HEK293 (cell line): ENCODE measurements around the gene PPM1E.

ENCODE experiments used
- CTCF ChIA-PET: fragments of 350-600 bp; formaldehyde crosslinking; extraction: SDS; loops from one replicate; lab custom pipeline; 2021; ENCODE audit warnings: antibody characterized with exemption; lab: Yijun Ruan, JAX
- POLR2A ChIA-PET: fragments of 300-600 bp; formaldehyde crosslinking; extraction: SDS; loops from one replicate; lab custom pipeline; 2020; ENCODE audit warnings: antibody characterized with exemption, inconsistent platforms; lab: Yijun Ruan, JAX
- H3K27ac ChIP-seq: fragments of 200-500 bp; sonication (Bioruptor generic); 2 replicates; pipeline ENCODE4 v1.5.1; 2014; ENCODE audit warnings: low read depth, low read length, control low read depth, inconsistent platforms; ENCODE audit errors: extremely low read depth
- H3K36me3 ChIP-seq, 2 experiments: fragments of 200-500 bp in 1 of 2; sonication (Bioruptor generic) in 1 of 2; 1 replicate in 1 of 2; 2 replicates in 1 of 2; pipeline ENCODE4 v1.5.1; 2014 to 2017; ENCODE audit warnings: inconsistent platforms in 2 of 2, low read length in 2 of 2; ENCODE audit not compliant: control insufficient read depth in 2 of 2, insufficient read depth in 1 of 2
- H3K4me1 ChIP-seq: fragments of 200-500 bp; sonication (Bioruptor generic); 2 replicates; pipeline ENCODE4 v1.5.1; 2014; ENCODE audit warnings: mild to moderate bottlenecking, low read length, inconsistent platforms; ENCODE audit not compliant: control insufficient read depth, insufficient read depth
- H3K4me3 ChIP-seq: 2 replicates; pipeline ENCODE4 v1.5.1; 2011; ENCODE audit warnings: low read depth, mild to moderate bottlenecking, control low read depth, low read length, moderate library complexity
- H3K9me3 ChIP-seq: fragments of 200-500 bp; sonication (Bioruptor generic); 2 replicates; pipeline ENCODE4 v1.5.1; 2014; ENCODE audit warnings: low read depth, low read length, inconsistent platforms; ENCODE audit not compliant: control insufficient read depth, insufficient read depth
- GFI1B ChIP-seq: fragments of 450-650 bp; formaldehyde crosslinking; IDR thresholded peaks from 2 replicates; pipeline ENCODE4 v1.5.1; 2016; ENCODE audit warnings: missing biosample characterization, missing genetic modification characterization
- GLI2 ChIP-seq: fragments of 450-650 bp; formaldehyde crosslinking; IDR thresholded peaks from 2 replicates; pipeline ENCODE4; 2017; ENCODE audit warnings: missing biosample characterization, missing genetic modification characterization, low read depth, borderline replicate concordance
- PRDM1 ChIP-seq: fragments of 450-650 bp; formaldehyde crosslinking; IDR thresholded peaks from 2 replicates; pipeline ENCODE4; 2016; ENCODE audit warnings: missing biosample characterization, missing genetic modification characterization
- SP2 ChIP-seq: fragments of 450-650 bp; formaldehyde crosslinking; IDR thresholded peaks from 2 replicates; pipeline ENCODE4 v1.5.1; 2016; ENCODE audit warnings: missing biosample characterization, missing genetic modification characterization
- ZBTB10 ChIP-seq: fragments of 450-650 bp; formaldehyde crosslinking; IDR thresholded peaks from 2 replicates; pipeline ENCODE4 v1.5.1; 2016; ENCODE audit warnings: missing biosample characterization, missing genetic modification characterization
- ZFHX2 ChIP-seq: fragments of 450-650 bp; formaldehyde crosslinking; conservative IDR thresholded peaks from 2 replicates; pipeline ENCODE4 v1.5.1; 2016; ENCODE audit warnings: missing biosample characterization, missing genetic modification characterization
- ZFP3 ChIP-seq: fragments of 450-650 bp; formaldehyde crosslinking; IDR thresholded peaks from 2 replicates; pipeline ENCODE4 v1.5.1; 2016; ENCODE audit warnings: low read depth, missing biosample characterization, missing genetic modification characterization
- ZFP69B ChIP-seq: fragments of 450-650 bp; formaldehyde crosslinking; IDR thresholded peaks from 2 replicates; pipeline ENCODE4 v1.5.1; 2016; ENCODE audit warnings: missing biosample characterization, missing genetic modification characterization
- ZNF138 ChIP-seq: fragments of 450-650 bp; formaldehyde crosslinking; IDR thresholded peaks from 2 replicates; pipeline ENCODE4 v1.5.1; 2016; ENCODE audit warnings: missing biosample characterization, missing genetic modification characterization, borderline replicate concordance
- ZNF354C ChIP-seq: fragments of 450-650 bp; formaldehyde crosslinking; IDR thresholded peaks from 2 replicates; pipeline ENCODE4 v1.5.1; 2016; ENCODE audit warnings: missing biosample characterization, missing genetic modification characterization, low read depth, borderline replicate concordance
- ZNF423 ChIP-seq: fragments of 450-650 bp; formaldehyde crosslinking; IDR thresholded peaks from 2 replicates; pipeline ENCODE4 v1.5.1; 2016; ENCODE audit warnings: missing biosample characterization, missing genetic modification characterization
- ZNF518A ChIP-seq: fragments of 450-650 bp; formaldehyde crosslinking; conservative IDR thresholded peaks from 2 replicates; pipeline ENCODE4 v1.5.1; 2016; ENCODE audit warnings: low read depth, missing biosample characterization, missing genetic modification characterization
- ZNF621 ChIP-seq: fragments of 450-650 bp; formaldehyde crosslinking; IDR thresholded peaks from 2 replicates; pipeline ENCODE4 v1.5.1; 2017; ENCODE audit warnings: missing biosample characterization, missing genetic modification characterization
- ZNF768 ChIP-seq: fragments of 450-650 bp; formaldehyde crosslinking; IDR thresholded peaks from 2 replicates; pipeline ENCODE4 v1.5.1; 2018; ENCODE audit warnings: missing biosample characterization, mild to moderate bottlenecking, missing genetic modification characterization
- ZNF777 ChIP-seq: fragments of 450-650 bp; formaldehyde crosslinking; IDR thresholded peaks from 2 replicates; pipeline ENCODE4 v1.5.1; 2017; ENCODE audit warnings: missing biosample characterization, missing genetic modification characterization, borderline replicate concordance
- TF ChIP-seq, protein P1 (sequence below): fragments of 450-650 bp; formaldehyde crosslinking; IDR thresholded peaks from 2 replicates; pipeline ENCODE4 v1.5.1; 2016; ENCODE audit warnings: missing biosample characterization, missing genetic modification characterization
- TF ChIP-seq, protein P2 (sequence below): fragments of 450-650 bp; formaldehyde crosslinking; IDR thresholded peaks from 2 replicates; pipeline ENCODE4 v1.5.1; 2017; ENCODE audit warnings: missing biosample characterization, mild to moderate bottlenecking, missing genetic modification characterization, moderate library complexity
- TF ChIP-seq, protein P3 (sequence below): fragments of 450-650 bp; formaldehyde crosslinking; IDR thresholded peaks from 2 replicates; pipeline ENCODE4 v1.5.1; 2016; ENCODE audit warnings: missing biosample characterization, missing genetic modification characterization
- TF ChIP-seq, protein P4 (sequence below): fragments of 450-650 bp; formaldehyde crosslinking; IDR thresholded peaks from 2 replicates; pipeline ENCODE4 v1.5.1; 2016; ENCODE audit warnings: missing biosample characterization, missing genetic modification characterization

Gene PPM1E

DNA sequence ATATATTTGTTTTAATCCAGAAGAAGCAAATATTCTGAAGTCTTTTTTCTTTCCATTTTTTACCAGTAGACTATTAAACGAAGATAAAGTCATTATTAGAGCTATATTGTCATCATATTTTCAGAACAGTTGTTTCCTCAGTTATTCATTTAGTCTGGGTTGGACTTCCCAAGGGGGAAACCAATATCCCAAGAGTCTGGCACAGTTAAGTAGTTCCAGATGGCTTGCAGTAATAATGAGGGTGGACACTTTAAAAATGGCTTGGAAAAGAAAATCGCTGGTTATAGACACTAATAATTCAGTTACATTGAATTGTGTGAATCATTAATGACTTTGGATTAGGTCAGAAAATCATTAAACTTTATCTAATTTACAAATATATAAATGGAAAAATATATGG, 3.9 kb downstream of the PPM1E start (continued):
- TF ChIP-seq ZNF518A (tag by site-specific recombination) (no peak), SP2 (tag by site-specific recombination) (no peak), ZNF621 (no peak), ZNF768 (tag by site-specific recombination) (no peak), ZNF423 (tag by site-specific recombination) (no peak), GLI2 (tag by site-specific recombination) (no peak)

DNA sequence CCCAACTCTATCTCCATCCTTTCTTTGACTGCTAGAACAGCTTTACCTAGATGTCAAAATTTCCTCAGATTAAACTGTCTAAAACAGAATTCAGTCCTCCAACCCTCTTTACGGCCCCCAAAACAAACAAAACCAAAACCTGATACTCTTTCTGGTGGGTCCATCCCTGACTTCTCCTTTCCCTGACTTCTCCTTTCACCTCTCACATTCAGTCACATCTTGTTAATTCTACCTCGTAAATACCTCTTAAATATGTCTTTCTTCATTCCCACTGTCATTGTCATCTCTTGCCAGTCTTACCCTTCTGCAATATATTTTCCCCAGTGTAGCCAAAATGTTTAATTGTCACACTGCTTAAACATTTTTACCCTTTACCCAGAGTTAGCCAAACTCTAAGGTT, 4.6 kb downstream of the PPM1E start:
- H3K9me3 ChIP-seq, result no peaks in the 10 kb centered on the region
- no peaks in the 10 kb centered on the region; a peak in 1 of 3 replicates for H3K36me3 ChIP-seq
- peaks cover 8% of the 10 kb centered on the region; the same call in 1 of the 2 replicates for H3K4me1 ChIP-seq
- no peak overlapping the region for H3K4me3 ChIP-seq
- CTCF ChIA-PET, result interaction anchor here (0.6 kb wide), 1 partner anchor 634 kb away, joined by 3 read pairs; no protein-coding TSS in a partner anchor
- POLR2A ChIA-PET, result no interaction called here
- no peak overlapping the region for H3K27ac ChIP-seq
- TF ChIP-seq, protein P1, sequence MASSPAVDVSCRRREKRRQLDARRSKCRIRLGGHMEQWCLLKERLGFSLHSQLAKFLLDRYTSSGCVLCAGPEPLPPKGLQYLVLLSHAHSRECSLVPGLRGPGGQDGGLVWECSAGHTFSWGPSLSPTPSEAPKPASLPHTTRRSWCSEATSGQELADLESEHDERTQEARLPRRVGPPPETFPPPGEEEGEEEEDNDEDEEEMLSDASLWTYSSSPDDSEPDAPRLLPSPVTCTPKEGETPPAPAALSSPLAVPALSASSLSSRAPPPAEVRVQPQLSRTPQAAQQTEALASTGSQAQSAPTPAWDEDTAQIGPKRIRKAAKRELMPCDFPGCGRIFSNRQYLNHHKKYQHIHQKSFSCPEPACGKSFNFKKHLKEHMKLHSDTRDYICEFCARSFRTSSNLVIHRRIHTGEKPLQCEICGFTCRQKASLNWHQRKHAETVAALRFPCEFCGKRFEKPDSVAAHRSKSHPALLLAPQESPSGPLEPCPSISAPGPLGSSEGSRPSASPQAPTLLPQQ, result peak; percentile 81
- TF ChIP-seq, protein P2, sequence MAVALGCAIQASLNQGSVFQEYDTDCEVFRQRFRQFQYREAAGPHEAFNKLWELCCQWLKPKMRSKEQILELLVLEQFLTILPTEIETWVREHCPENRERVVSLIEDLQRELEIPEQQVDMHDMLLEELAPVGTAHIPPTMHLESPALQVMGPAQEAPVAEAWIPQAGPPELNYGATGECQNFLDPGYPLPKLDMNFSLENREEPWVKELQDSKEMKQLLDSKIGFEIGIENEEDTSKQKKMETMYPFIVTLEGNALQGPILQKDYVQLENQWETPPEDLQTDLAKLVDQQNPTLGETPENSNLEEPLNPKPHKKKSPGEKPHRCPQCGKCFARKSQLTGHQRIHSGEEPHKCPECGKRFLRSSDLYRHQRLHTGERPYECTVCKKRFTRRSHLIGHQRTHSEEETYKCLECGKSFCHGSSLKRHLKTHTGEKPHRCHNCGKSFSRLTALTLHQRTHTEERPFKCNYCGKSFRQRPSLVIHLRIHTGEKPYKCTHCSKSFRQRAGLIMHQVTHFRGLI (tag by site-specific recombination), result no peak
- TF ChIP-seq ZFHX2, result no peak
- TF ChIP-seq ZBTB10 (tag by site-specific recombination), result no peak
- TF ChIP-seq ZNF138 (tag by site-specific recombination), result no peak
- TF ChIP-seq ZFP3 (tag by site-specific recombination), result no peak
- TF ChIP-seq PRDM1 (tag by site-specific recombination), result peak; percentile 26; the same call in 1 of the 2 replicates
- no peak for TF ChIP-seq ZNF777
- peak; percentile 52; the same call in 1 of the 2 replicates for TF ChIP-seq ZFP69B (tag by site-specific recombination)
- TF ChIP-seq ZNF354C (tag by site-specific recombination), result no peak
- no peak for TF ChIP-seq GFI1B (tag by site-specific recombination)
- TF ChIP-seq, protein P3, sequence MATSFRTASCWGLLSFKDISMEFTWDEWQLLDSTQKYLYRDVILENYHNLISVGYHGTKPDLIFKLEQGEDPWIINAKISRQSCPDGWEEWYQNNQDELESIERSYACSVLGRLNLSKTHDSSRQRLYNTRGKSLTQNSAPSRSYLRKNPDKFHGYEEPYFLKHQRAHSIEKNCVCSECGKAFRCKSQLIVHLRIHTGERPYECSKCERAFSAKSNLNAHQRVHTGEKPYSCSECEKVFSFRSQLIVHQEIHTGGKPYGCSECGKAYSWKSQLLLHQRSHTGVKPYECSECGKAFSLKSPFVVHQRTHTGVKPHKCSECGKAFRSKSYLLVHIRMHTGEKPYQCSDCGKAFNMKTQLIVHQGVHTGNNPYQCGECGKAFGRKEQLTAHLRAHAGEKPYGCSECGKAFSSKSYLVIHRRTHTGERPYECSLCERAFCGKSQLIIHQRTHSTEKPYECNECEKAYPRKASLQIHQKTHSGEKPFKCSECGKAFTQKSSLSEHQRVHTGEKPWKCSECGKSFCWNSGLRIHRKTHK (tag by site-specific recombination), result no peak
- TF ChIP-seq, protein P4, sequence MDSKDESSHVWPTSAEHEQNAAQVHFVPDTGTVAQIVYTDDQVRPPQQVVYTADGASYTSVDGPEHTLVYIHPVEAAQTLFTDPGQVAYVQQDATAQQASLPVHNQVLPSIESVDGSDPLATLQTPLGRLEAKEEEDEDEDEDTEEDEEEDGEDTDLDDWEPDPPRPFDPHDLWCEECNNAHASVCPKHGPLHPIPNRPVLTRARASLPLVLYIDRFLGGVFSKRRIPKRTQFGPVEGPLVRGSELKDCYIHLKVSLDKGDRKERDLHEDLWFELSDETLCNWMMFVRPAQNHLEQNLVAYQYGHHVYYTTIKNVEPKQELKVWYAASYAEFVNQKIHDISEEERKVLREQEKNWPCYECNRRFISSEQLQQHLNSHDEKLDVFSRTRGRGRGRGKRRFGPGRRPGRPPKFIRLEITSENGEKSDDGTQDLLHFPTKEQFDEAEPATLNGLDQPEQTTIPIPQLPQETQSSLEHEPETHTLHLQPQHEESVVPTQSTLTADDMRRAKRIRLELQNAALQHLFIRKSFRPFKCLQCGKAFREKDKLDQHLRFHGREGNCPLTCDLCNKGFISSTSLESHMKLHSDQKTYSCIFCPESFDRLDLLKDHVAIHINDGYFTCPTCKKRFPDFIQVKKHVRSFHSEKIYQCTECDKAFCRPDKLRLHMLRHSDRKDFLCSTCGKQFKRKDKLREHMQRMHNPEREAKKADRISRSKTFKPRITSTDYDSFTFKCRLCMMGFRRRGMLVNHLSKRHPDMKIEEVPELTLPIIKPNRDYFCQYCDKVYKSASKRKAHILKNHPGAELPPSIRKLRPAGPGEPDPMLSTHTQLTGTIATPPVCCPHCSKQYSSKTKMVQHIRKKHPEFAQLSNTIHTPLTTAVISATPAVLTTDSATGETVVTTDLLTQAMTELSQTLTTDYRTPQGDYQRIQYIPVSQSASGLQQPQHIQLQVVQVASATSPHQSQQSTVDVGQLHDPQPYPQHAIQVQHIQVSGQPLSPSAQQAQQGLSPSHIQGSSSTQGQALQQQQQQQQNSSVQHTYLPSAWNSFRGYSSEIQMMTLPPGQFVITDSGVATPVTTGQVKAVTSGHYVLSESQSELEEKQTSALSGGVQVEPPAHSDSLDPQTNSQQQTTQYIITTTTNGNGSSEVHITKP (tag by site-specific recombination), result no peak
